ENCODE measurements around the gene SLC66A2. TPM values are rescaled to one million over a fixed set of nuclear protein-coding genes. Genes with fewer than 3 reads are reported as not detected.
"Not testable (repeated sequence)": the region's sequence is repeated elsewhere in the genome, so short reads cannot be mapped to it uniquely, and the experiment has no call there.

The SLC66A2 gene
- total RNA-seq, 4 donors from 2014 or later = 65.6 to 112 (median 75.3) TPM

GRCh38 chr18:79961527-79962291 is 10.3 kb upstream of the SLC66A2 start:
- no peak for DNase-seq (ENCODE audit: low spot score in 2 of 2)
- 48 to 63% methylated on average over 28 to 29 of the region's 29 CpGs for WGBS, 2 donors
- intact Hi-C loops (cut with DNase I; ENCODE audit: low total_unique reads) = no loop called here
- H3K4me3 ChIP-seq (ENCODE audit: low read depth, poor library complexity, severe bottlenecking) = no peak overlapping the region
- TF ChIP-seq POLR2A (IDR thresholded peaks at IDR 0.05) (no peak), CTCF (IDR thresholded peaks at IDR 0.05) (no peak)

- no peak for DNase-seq (ENCODE audit: low spot score in 2 of 2)
- TF ChIP-seq POLR2A (IDR thresholded peaks at IDR 0.05) (no peak), CTCF (IDR thresholded peaks at IDR 0.05) (no peak)
Observed at GRCh38 chr18:79960921-79961526, 9.6 kb upstream of the SLC66A2 start.

DNA sequence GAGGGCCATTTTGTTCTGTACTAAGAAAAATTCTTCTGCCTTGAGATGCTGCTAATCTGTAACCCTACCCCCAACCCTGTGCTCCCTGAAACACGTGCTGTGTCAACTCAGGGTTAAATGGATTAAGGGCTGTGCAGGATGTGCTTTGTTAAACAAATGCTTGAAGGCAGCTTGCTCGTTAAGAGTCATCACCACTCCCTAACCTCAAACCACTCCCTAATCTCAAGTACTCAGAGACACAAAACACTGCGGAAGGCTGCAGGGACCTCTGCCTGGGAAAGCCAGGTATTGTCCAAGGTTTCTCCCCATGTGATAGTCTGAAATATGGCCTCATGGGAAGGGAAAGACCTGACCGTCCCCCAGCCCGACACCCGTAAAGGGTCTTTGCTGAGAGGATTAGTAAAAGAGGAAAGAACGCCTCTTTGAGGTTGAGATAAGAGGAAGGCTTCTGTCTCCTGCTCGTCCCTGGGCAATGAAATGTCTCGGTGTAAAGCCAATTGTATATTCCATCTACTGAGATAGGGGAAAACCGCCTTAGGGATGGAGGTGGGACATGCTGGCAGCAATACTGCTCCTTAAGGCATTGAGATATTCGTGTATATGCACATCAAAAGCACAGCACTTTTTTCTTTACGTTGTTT is 8.8 kb upstream of the SLC66A2 start:
- H3K4me3 ChIP-seq (ENCODE audit: low read depth, poor library complexity, severe bottlenecking) = not testable (repeated sequence)
- 12 to 15% methylated on average over 12 of the region's 12 CpGs for WGBS, 2 donors

More at GRCh38 chr18:79960921-79961526, 9.6 kb upstream of the SLC66A2 start:
- H3K4me3 ChIP-seq (ENCODE audit: low read depth, poor library complexity, severe bottlenecking) = no peak overlapping the region
- 81% methylated on average over 16 of the region's 16 CpGs for WGBS, 2 donors
- intact Hi-C loops (cut with DNase I; ENCODE audit: low total_unique reads) = no loop called here

DNA sequence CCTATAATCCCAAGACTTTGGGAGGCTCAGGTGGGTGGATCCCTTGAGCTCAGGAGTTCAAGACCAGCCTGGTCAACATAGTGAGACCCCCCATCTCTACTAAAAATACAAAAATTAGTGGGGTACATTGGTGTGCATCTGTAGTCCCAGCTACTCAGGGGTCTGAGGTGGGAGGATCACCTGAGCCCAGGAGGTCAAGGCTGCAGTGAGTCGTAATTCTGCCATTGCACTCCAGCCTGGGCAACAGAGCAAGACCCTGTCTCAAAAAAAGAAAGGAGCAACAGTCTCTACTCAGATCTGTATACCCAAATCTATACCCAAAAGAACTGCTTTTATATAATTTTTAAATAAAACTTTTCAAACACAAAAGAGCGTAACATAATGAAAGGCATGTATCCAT is 7.5 kb upstream of the SLC66A2 start:
- 95 to 98% methylated on average over 2 of the region's 2 CpGs for WGBS, 2 donors
- no peak for TF ChIP-seq CTCF (IDR thresholded peaks at IDR 0.05)
- TF ChIP-seq POLR2A (IDR thresholded peaks at IDR 0.05) = no peak
- no peak overlapping the region for H3K4me3 ChIP-seq (ENCODE audit: low read depth, poor library complexity, severe bottlenecking)
- intact Hi-C loops (cut with DNase I; ENCODE audit: low total_unique reads) = no loop called here
- no peak for DNase-seq (ENCODE audit: low spot score in 2 of 2)

More for the DNA sequence above, 8.8 kb upstream of the SLC66A2 start:
- intact Hi-C loops (cut with DNase I; ENCODE audit: low total_unique reads); DNase-seq (ENCODE audit: low spot score in 2 of 2): not testable (repeated sequence)

GRCh38 chr18:79956276-79956675 is 4.8 kb upstream of the SLC66A2 start:
- 77 to 78% methylated on average over 2 of the region's 2 CpGs for WGBS, 2 donors
- intact Hi-C loops (cut with DNase I; ENCODE audit: low total_unique reads) = no loop called here
- peak in 1 of 2 donors; percentile 81 for DNase-seq (ENCODE audit: low spot score in 2 of 2)
- no peak overlapping the region for H3K4me3 ChIP-seq (ENCODE audit: low read depth, poor library complexity, severe bottlenecking)
- TF ChIP-seq POLR2A (IDR thresholded peaks at IDR 0.05) = no peak
- no peak for TF ChIP-seq CTCF (IDR thresholded peaks at IDR 0.05)

Data from lower leg skin (tissue), 4 donors.